Left ventricle myocardium inferior (tissue), 1 donor: ENCODE measurements around the gene CCDC196. TPM values are rescaled to one million over a fixed set of nuclear protein-coding genes. Genes with fewer than 3 reads are reported as not detected.
A peak's percentile ranks its signal among the peaks of the same experiment; 100 is the strongest.

Experiments
- DNase-seq: peaks from one replicate; pipeline ENCODE4 v3.0.0-alpha.2; 2020
- H3K27ac ChIP-seq: fragments of 200-600 bp; replicated peaks from 2 replicates; pipeline ENCODE4 v1.8.0; 2021
- H3K27me3 ChIP-seq: fragments of 200-600 bp; 2 replicates; pipeline ENCODE4 v1.8.0; 2021; ENCODE audit warnings: low read depth
- H3K36me3 ChIP-seq: fragments of 200-600 bp; 2 replicates; pipeline ENCODE4 v1.8.0; 2021
- H3K4me1 ChIP-seq: fragments of 200-600 bp; 2 replicates; pipeline ENCODE4 v1.8.0; 2021
- H3K4me3 ChIP-seq: fragments of 200-600 bp; 2 replicates; pipeline ENCODE4 v1.8.0; 2021; ENCODE audit warnings: mild to moderate bottlenecking, moderate library complexity
- H3K9me3 ChIP-seq: fragments of 200-600 bp; replicated peaks from 2 replicates; pipeline ENCODE4 v1.8.0; 2021
- intact Hi-C: fragments of 100-400 bp; cut with micrococcal nuclease; formaldehyde crosslinking; loops from one replicate; pipeline ENCODE4 v1.11.0; 2022
- total RNA-seq: library from RNA; stranded (reverse); fragmentation: NEBNext Ultra II Directional; extraction: Animal tissue kit (Norgen Biotek cat#: 25700); gene quantifications from one replicate; pipeline ENCODE4 v1.2.1, GENCODE V29; 2021
- TF ChIP-seq, protein P1 (sequence below): fragments of 200-600 bp; IDR thresholded peaks from 2 replicates; pipeline ENCODE4 v1.8.0; 2021; ENCODE audit warnings: antibody characterized with exemption, mild to moderate bottlenecking, borderline replicate concordance
- donor health status: DM: no; HTN: yes; CAD: no; lungs with severe emphysema.

The CCDC196 gene
- total RNA-seq, 1 donor from 2014 or later = not detected

DNA sequence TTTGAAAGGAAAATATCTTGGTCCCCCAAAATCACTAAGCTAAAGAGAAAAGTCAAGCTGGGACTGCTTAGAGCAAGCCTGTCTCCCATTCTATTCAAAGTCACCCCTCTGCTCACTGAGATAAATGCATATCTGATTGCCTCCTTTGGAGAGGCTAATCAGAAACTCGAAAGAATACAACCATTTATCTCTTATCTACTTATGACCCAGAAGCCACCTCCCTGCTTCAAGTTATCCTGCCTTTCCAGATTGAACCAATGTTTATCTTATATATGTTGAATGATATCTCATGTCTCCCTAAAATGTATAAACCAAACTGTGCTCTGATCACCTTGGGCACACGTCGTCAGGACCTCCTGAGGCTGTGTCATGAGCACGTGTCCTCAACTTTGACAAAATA is 14.6 kb upstream of the CCDC196 start:
- TF ChIP-seq, protein P1, sequence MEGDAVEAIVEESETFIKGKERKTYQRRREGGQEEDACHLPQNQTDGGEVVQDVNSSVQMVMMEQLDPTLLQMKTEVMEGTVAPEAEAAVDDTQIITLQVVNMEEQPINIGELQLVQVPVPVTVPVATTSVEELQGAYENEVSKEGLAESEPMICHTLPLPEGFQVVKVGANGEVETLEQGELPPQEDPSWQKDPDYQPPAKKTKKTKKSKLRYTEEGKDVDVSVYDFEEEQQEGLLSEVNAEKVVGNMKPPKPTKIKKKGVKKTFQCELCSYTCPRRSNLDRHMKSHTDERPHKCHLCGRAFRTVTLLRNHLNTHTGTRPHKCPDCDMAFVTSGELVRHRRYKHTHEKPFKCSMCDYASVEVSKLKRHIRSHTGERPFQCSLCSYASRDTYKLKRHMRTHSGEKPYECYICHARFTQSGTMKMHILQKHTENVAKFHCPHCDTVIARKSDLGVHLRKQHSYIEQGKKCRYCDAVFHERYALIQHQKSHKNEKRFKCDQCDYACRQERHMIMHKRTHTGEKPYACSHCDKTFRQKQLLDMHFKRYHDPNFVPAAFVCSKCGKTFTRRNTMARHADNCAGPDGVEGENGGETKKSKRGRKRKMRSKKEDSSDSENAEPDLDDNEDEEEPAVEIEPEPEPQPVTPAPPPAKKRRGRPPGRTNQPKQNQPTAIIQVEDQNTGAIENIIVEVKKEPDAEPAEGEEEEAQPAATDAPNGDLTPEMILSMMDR = no peak
- intact Hi-C loops = no loop called here
- peaks cover 27% of the 10 kb centered on the region for H3K9me3 ChIP-seq

DNA sequence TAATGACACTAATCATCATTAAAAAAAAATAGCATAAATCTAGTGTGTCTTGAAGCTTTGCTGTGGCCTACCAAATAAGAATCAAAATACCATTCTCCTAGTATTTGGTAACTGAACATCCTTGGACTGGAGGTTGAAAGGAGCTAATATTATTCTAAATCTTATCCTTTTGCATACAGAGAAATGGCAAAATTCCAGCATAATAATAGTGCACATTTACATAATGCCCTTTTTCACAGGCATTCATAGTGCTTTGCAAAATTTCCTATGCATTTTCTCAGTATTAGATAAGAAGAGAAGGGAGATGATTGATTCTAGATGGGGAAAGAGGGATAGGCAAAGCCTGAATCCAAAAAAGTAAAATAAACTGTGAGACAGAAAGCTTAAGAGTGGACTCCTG is 13.9 kb upstream of the CCDC196 start:
- Histone ChIP-seq H3K9me3 (peaks cover 27% of the 10 kb centered on the region), H3K4me1 (no peaks in the 10 kb centered on the region), H3K27me3 (no peaks in the 10 kb centered on the region), H3K4me3 (no peak overlapping the region), H3K36me3 (no peaks in the 10 kb centered on the region), H3K27ac (no peak overlapping the region)
- TF ChIP-seq, protein P1 = no peak
- no peak for DNase-seq
- intact Hi-C loops = no loop called here

More for the DNA sequence above, 14.6 kb upstream of the CCDC196 start:
- no peak for DNase-seq
- no peak overlapping the region for H3K27ac ChIP-seq
- H3K36me3 ChIP-seq = no peaks in the 10 kb centered on the region
- H3K4me3 ChIP-seq = no peak overlapping the region
- H3K27me3 ChIP-seq = no peaks in the 10 kb centered on the region
- H3K4me1 ChIP-seq = no peaks in the 10 kb centered on the region

DNA sequence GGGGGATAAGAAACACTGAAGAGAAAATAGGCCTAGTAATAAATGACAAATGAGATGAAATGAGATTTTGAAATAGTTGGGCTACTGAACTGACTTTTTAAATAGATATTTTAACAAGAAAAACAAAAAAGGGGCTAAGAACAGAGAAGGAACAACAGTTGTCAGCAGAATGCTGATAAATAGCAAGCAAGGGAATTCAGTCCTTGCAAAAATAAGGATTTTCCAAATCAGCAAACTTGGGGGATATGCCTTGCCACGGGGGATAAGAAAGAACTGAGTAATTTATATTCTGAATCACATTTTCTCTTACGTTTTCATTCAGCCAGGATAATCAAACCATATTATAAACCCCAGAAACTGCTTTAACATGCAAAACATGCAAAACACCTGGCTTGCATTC is 12.9 kb upstream of the CCDC196 start:
- Histone ChIP-seq H3K27me3 (no peaks in the 10 kb centered on the region), H3K9me3 (peaks cover 27% of the 10 kb centered on the region), H3K27ac (no peak overlapping the region), H3K36me3 (no peaks in the 10 kb centered on the region), H3K4me3 (no peak overlapping the region), H3K4me1 (no peaks in the 10 kb centered on the region)
- TF ChIP-seq, protein P1 = no peak
- intact Hi-C loops = no loop called here
- no peak for DNase-seq

DNA sequence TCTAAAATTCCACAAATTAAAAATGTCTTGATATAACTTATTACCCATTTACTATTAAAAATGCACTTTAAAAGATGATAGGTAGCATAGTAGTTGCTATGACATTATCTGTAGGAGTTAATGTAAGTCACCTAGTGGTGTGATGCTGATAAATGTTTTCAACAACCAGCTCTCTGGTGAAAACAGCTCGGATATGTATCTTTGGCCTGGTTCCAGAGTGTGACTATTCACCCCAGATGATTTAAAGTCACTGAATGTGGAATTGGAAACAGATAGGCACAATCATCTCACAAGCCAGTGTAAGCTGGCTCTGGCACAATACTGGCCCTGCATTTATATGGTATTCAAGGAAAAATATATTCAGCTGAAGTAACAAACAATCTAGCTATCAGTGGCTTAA is 9.2 kb upstream of the CCDC196 start:
- Histone ChIP-seq H3K4me1 (peaks cover under 1% of the 10 kb centered on the region), H3K27me3 (no peaks in the 10 kb centered on the region), H3K36me3 (no peaks in the 10 kb centered on the region), H3K27ac (no peak overlapping the region), H3K4me3 (no peak overlapping the region), H3K9me3 (no peaks in the 10 kb centered on the region)
- no peak for DNase-seq
- TF ChIP-seq, protein P1 = no peak
- intact Hi-C loops = no loop called here

DNA sequence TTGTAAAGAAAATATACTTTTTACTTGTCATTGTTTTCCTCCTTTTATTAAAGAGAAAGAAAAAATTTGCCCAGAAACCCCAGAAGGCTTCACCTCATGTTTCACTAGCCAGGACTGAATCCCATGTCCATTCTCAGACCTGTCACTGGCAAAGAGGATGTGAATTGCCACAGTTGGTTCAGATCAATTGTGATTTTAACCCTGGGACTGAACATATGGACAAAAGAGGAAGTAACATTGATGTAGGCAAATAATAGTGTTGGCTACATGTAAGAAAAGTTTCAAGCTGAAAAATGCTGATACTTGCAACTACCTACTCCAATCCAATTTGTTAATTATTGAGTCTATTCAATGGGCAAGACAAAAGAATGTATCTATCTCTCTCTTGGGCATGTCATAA is 8.6 kb upstream of the CCDC196 start:
- TF ChIP-seq, protein P1 = no peak
- no peak overlapping the region for H3K27ac ChIP-seq

DNA sequence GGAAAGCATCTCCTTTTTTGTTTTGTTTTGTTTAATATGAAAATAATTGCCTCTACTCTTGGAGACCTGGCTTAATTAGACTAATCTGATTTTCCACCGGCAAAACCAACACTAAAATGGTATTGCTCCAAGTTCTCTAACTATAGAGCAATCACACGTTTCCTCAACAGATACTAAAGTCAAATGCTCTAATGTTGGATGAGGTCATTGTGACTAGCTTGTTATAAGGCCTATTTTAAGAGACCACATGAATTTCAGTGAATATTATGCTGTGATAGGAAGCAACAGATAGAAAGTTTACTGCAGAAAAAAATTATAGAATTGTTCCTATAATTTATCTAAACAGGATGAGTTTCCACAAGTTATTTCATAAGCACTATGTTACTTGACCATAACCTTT is 3.3 kb upstream of the CCDC196 start:
- H3K36me3 ChIP-seq = no peaks in the 10 kb centered on the region
- H3K9me3 ChIP-seq = no peaks in the 10 kb centered on the region
- H3K27me3 ChIP-seq = no peaks in the 10 kb centered on the region
- intact Hi-C loops = no loop called here
- no peak for DNase-seq
- H3K4me3 ChIP-seq = no peak overlapping the region
- H3K4me1 ChIP-seq = peaks cover 19% of the 10 kb centered on the region
- H3K27ac ChIP-seq = peak overlapping the region; percentile 63
- TF ChIP-seq, protein P1 = no peak

More for the DNA sequence above, 8.6 kb upstream of the CCDC196 start:
- Histone ChIP-seq H3K4me3 (no peak overlapping the region), H3K36me3 (no peaks in the 10 kb centered on the region), H3K4me1 (peaks cover 7% of the 10 kb centered on the region), H3K9me3 (no peaks in the 10 kb centered on the region), H3K27me3 (no peaks in the 10 kb centered on the region)
- no peak for DNase-seq
- intact Hi-C loops = no loop called here
